ENCODE measurements around the gene NPEPPS.
"Not testable (repeated sequence)": the region's sequence is repeated elsewhere in the genome, so short reads cannot be mapped to it uniquely, and the experiment has no call there.

The NPEPPS gene

GRCh38 chr17:47593522-47593921 is 62.6 kb downstream of the NPEPPS start:
- H3K4me1 Mint-ChIP-seq (ENCODE audit: low read depth); intact Hi-C loops (cut with micrococcal nuclease); H3K4me3 Mint-ChIP-seq; H3K9me3 Mint-ChIP-seq; H3K27me3 Mint-ChIP-seq; H3K27ac Mint-ChIP-seq: not testable (repeated sequence)
- peaks cover 81% of the 10 kb centered on the region for H3K36me3 Mint-ChIP-seq (ENCODE audit: low read depth)

- intact Hi-C loops (cut with micrococcal nuclease): loop anchor here (5.0 to 10.0 kb wide), 2 partner anchors 68 to 449 kb away; no protein-coding TSS in a partner anchor
- Mint-ChIP-seq H3K27ac (no peak overlapping the region), H3K4me1 (ENCODE audit: low read depth) (no peaks in the 10 kb centered on the region), H3K9me3 (no peaks in the 10 kb centered on the region), H3K27me3 (no peaks in the 10 kb centered on the region), H3K4me3 (no peak overlapping the region), H3K36me3 (ENCODE audit: low read depth) (peaks cover 92% of the 10 kb centered on the region)
Observed at GRCh38 chr17:47603830-47604597, 73.1 kb downstream of the NPEPPS start.

GRCh38 chr17:47604598-47604927 is 73.7 kb downstream of the NPEPPS start:
- no peaks in the 10 kb centered on the region for H3K9me3 Mint-ChIP-seq
- no peak overlapping the region for H3K27ac Mint-ChIP-seq
- intact Hi-C loops (cut with micrococcal nuclease): loop anchor here (5.0 to 10.0 kb wide), 2 partner anchors 68 to 450 kb away; no protein-coding TSS in a partner anchor
- H3K27me3 Mint-ChIP-seq: no peaks in the 10 kb centered on the region
- H3K4me3 Mint-ChIP-seq: no peak overlapping the region
- no peaks in the 10 kb centered on the region for H3K4me1 Mint-ChIP-seq (ENCODE audit: low read depth)
- peaks cover 92% of the 10 kb centered on the region for H3K36me3 Mint-ChIP-seq (ENCODE audit: low read depth)

- Mint-ChIP-seq H3K27me3 (no peaks in the 10 kb centered on the region), H3K27ac (no peak overlapping the region), H3K36me3 (ENCODE audit: low read depth) (peaks cover 94% of the 10 kb centered on the region), H3K4me1 (ENCODE audit: low read depth) (no peaks in the 10 kb centered on the region), H3K9me3 (no peaks in the 10 kb centered on the region), H3K4me3 (no peak overlapping the region)
- intact Hi-C loops (cut with micrococcal nuclease): loop anchor here (10.0 kb wide), 1 partner anchor 450 kb away; no protein-coding TSS in a partner anchor
Observed at GRCh38 chr17:47605011-47605410, 74.1 kb downstream of the NPEPPS start.

- intact Hi-C loops (cut with micrococcal nuclease): loop anchor here (10.0 kb wide), 1 partner anchor 453 kb away; no protein-coding TSS in a partner anchor
- Mint-ChIP-seq H3K27me3 (no peaks in the 10 kb centered on the region), H3K27ac (no peak overlapping the region), H3K4me3 (no peak overlapping the region), H3K9me3 (no peaks in the 10 kb centered on the region), H3K4me1 (ENCODE audit: low read depth) (no peaks in the 10 kb centered on the region), H3K36me3 (ENCODE audit: low read depth) (peaks cover 82% of the 10 kb centered on the region)
Observed at GRCh38 chr17:47607481-47607880, 76.6 kb downstream of the NPEPPS start.

GRCh38 chr17:47611372-47612350 is 80.8 kb downstream of the NPEPPS start:
- Mint-ChIP-seq H3K36me3 (ENCODE audit: low read depth) (peaks cover 88% of the 10 kb centered on the region), H3K27ac (no peak overlapping the region), H3K4me1 (ENCODE audit: low read depth) (no peaks in the 10 kb centered on the region), H3K9me3 (no peaks in the 10 kb centered on the region), H3K4me3 (no peak overlapping the region), H3K27me3 (no peaks in the 10 kb centered on the region)
- intact Hi-C loops (cut with micrococcal nuclease): no loop called here

GRCh38 chr17:47615766-47616424 is 85.0 kb downstream of the NPEPPS start:
- Mint-ChIP-seq H3K9me3 (no peaks in the 10 kb centered on the region), H3K36me3 (ENCODE audit: low read depth) (peaks cover 86% of the 10 kb centered on the region), H3K4me3 (no peak overlapping the region), H3K27ac (no peak overlapping the region), H3K27me3 (no peaks in the 10 kb centered on the region), H3K4me1 (ENCODE audit: low read depth) (no peaks in the 10 kb centered on the region)
- intact Hi-C loops (cut with micrococcal nuclease): no loop called here

GRCh38 chr17:47618410-47618809 is 87.5 kb downstream of the NPEPPS start:
- H3K27me3 Mint-ChIP-seq: no peaks in the 10 kb centered on the region
- no peaks in the 10 kb centered on the region for H3K4me1 Mint-ChIP-seq (ENCODE audit: low read depth)
- H3K27ac Mint-ChIP-seq: no peak overlapping the region
- H3K36me3 Mint-ChIP-seq (ENCODE audit: low read depth): peaks cover 95% of the 10 kb centered on the region
- H3K9me3 Mint-ChIP-seq: no peaks in the 10 kb centered on the region
- intact Hi-C loops (cut with micrococcal nuclease): no loop called here
- H3K4me3 Mint-ChIP-seq: no peak overlapping the region

- no peaks in the 10 kb centered on the region for H3K9me3 Mint-ChIP-seq
- no peak overlapping the region for H3K27ac Mint-ChIP-seq
- H3K4me1 Mint-ChIP-seq (ENCODE audit: low read depth): no peaks in the 10 kb centered on the region
- intact Hi-C loops (cut with micrococcal nuclease): no loop called here
- no peaks in the 10 kb centered on the region for H3K27me3 Mint-ChIP-seq
- peaks cover 92% of the 10 kb centered on the region for H3K36me3 Mint-ChIP-seq (ENCODE audit: low read depth)
- no peak overlapping the region for H3K4me3 Mint-ChIP-seq
Observed at GRCh38 chr17:47620503-47621245, 89.8 kb downstream of the NPEPPS start.

- Mint-ChIP-seq H3K36me3 (ENCODE audit: low read depth) (peaks cover 84% of the 10 kb centered on the region), H3K4me3 (no peak overlapping the region), H3K4me1 (ENCODE audit: low read depth) (no peaks in the 10 kb centered on the region), H3K27me3 (no peaks in the 10 kb centered on the region), H3K27ac (no peak overlapping the region), H3K9me3 (no peaks in the 10 kb centered on the region)
- intact Hi-C loops (cut with micrococcal nuclease): no loop called here
Observed at GRCh38 chr17:47621293-47622179, 90.6 kb downstream of the NPEPPS start.

GRCh38 chr17:47622180-47622549 is 91.3 kb downstream of the NPEPPS start:
- peaks cover 79% of the 10 kb centered on the region for H3K36me3 Mint-ChIP-seq (ENCODE audit: low read depth)

GRCh38 chr17:47624727-47625068 is 93.8 kb downstream of the NPEPPS start:
- intact Hi-C loops (cut with micrococcal nuclease): no loop called here
- H3K9me3 Mint-ChIP-seq: no peaks in the 10 kb centered on the region
- H3K27ac Mint-ChIP-seq: no peak overlapping the region
- peaks cover 3% of the 10 kb centered on the region for H3K4me1 Mint-ChIP-seq (ENCODE audit: low read depth)
- H3K4me3 Mint-ChIP-seq: no peak overlapping the region
- no peaks in the 10 kb centered on the region for H3K27me3 Mint-ChIP-seq
- peaks cover 53% of the 10 kb centered on the region for H3K36me3 Mint-ChIP-seq (ENCODE audit: low read depth)

More at GRCh38 chr17:47622180-47622549, 91.3 kb downstream of the NPEPPS start:
- intact Hi-C loops (cut with micrococcal nuclease): no loop called here
- Mint-ChIP-seq H3K27ac (no peak overlapping the region), H3K9me3 (no peaks in the 10 kb centered on the region), H3K27me3 (no peaks in the 10 kb centered on the region), H3K4me1 (ENCODE audit: low read depth) (no peaks in the 10 kb centered on the region), H3K4me3 (no peak overlapping the region)
